Psoas muscle (tissue), 8 donors: ENCODE measurements around the gene IVL. TPM values are rescaled to one million over a fixed set of nuclear protein-coding genes. Genes with fewer than 3 reads are reported as not detected.

Experiments
- ATAC-seq, 4 donors: fragments of 200-7000 bp; cut with Tn5 transposase; one replicate each; pipeline ENCODE4 v1.9.1; 2020; ENCODE audit warnings: moderate library complexity in 3 of 4, mild to moderate bottlenecking in 2 of 4
- DNase-seq, 2 donors: peaks; one replicate each; pipeline ENCODE4 v3.0.0-alpha.2; 2020
- H3K27ac ChIP-seq: fragments of 200-600 bp; one replicate; pipeline ENCODE4 v1.8.0; 2022
- H3K27me3 ChIP-seq, 3 donors: fragments of 200-600 bp in 1 of 3; one replicate each; pipeline versions ENCODE4 v1.6.1 to v1.8.0; 2013 to 2022; ENCODE audit warnings: low read length in 2 of 3, mild to moderate bottlenecking in 2 of 3, moderate library complexity in 1 of 3; ENCODE audit not compliant: insufficient read depth in 3 of 3
- H3K36me3 ChIP-seq, 2 donors: fragments of 200-600 bp in 1 of 2; one replicate each; pipeline versions ENCODE4 v1.6.1 to v1.8.0; 2013 to 2022; ENCODE audit warnings: low read depth in 1 of 2, mild to moderate bottlenecking in 1 of 2, moderate library complexity in 1 of 2; ENCODE audit not compliant: insufficient read depth in 1 of 2
- H3K4me1 ChIP-seq: fragments of 200-600 bp; one replicate; pipeline ENCODE4 v1.8.0; 2022
- H3K4me3 ChIP-seq: fragments of 200-600 bp; one replicate; pipeline ENCODE4 v1.8.0; 2022; ENCODE audit warnings: mild to moderate bottlenecking
- H3K9me3 ChIP-seq: fragments of 200-600 bp; one replicate; pipeline ENCODE4 v1.8.0; 2022
- WGBS, 3 donors: extraction: QIAGEN DNeasy Blood & Tissue Kit; methylation state at CpG; one replicate each; pipeline versions ENCODE4 v1.1.6 to v1.1.7; 2013; 5-methylcytosine and 5-hydroxymethylcytosine counted together
- intact Hi-C, 2 donors: fragments of 100-400 bp; cut with DNase I; formaldehyde crosslinking; loops; one replicate each; pipeline versions ENCODE4 v1.11.0 to v1.14.2; 2022
- polyA plus RNA-seq, 3 donors: library from polyadenylated mRNA; stranded (reverse); fragments of 200-250 nt; gene quantifications; one replicate each; pipeline ENCODE4 v1.2.3, GENCODE V29; 2013
- total RNA-seq, 4 donors: library from RNA; stranded (reverse); fragmentation: NEBNext Ultra II Directional in 2 of 4; extraction: Animal tissue kit (Norgen Biotek cat#: 25700) in 2 of 4; gene quantifications; one replicate each; pipeline versions ENCODE4 v1.2.1 to v1.2.4, GENCODE V29; 2021 to 2023
- TF ChIP-seq, protein P1 (sequence below): fragments of 200-600 bp; IDR thresholded peaks from one replicate; pipeline ENCODE4 v1.8.0; 2022; ENCODE audit warnings: antibody characterized with exemption
- donor health status: healthy with polysubstance abuse.
- donor health status: DM: no; HTN: no; CAD: no; lungs with moderate emphysema.
- donor health status: Bipolar disorder and iron deficiency.
- donor health status: healthy.
- donor health status: DM: yes; HTN: yes; CAD: no.
- donor health status: DM: no; HTN: no; CAD: no.
- donor health status: DM: no; HTN: no; CAD: no.
- donor health status: DM: yes; HTN: yes; CAD: no.

The IVL gene
- total and polyA plus RNA-seq, 7 donors, result 0.04 TPM; not detected in 6

DNA sequence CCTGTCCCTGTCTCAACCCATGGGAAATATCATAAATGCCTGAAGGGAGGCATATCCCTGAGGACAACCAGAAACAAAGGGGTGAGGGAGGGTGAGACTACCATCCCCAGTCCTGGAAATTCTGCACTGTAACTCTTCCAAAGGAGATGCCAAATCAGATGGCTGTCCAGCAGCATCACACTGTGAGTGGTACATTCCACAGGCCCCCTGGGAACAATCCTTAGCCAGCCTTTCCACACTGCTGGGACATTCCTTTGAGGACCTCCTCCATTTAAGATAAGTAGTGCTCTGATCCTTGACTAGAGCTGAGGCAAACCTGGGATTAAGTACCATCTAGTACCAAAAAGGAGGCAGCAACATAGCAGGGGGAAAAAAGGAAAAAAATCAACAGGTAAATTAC lies 10.7 kb downstream of the IVL start:
- Histone ChIP-seq H3K4me1 (no peaks in the 10 kb centered on the region), H3K9me3 (no peaks in the 10 kb centered on the region), H3K27me3 (no peaks in the 10 kb centered on the region), H3K36me3 (no peaks in the 10 kb centered on the region), H3K27ac (no peak overlapping the region), H3K4me3 (no peak overlapping the region)
- ATAC-seq (no peak), DNase-seq (no peak)
- intact Hi-C loops, result no loop called here
- TF ChIP-seq, protein P1, sequence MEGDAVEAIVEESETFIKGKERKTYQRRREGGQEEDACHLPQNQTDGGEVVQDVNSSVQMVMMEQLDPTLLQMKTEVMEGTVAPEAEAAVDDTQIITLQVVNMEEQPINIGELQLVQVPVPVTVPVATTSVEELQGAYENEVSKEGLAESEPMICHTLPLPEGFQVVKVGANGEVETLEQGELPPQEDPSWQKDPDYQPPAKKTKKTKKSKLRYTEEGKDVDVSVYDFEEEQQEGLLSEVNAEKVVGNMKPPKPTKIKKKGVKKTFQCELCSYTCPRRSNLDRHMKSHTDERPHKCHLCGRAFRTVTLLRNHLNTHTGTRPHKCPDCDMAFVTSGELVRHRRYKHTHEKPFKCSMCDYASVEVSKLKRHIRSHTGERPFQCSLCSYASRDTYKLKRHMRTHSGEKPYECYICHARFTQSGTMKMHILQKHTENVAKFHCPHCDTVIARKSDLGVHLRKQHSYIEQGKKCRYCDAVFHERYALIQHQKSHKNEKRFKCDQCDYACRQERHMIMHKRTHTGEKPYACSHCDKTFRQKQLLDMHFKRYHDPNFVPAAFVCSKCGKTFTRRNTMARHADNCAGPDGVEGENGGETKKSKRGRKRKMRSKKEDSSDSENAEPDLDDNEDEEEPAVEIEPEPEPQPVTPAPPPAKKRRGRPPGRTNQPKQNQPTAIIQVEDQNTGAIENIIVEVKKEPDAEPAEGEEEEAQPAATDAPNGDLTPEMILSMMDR, result no peak

DNA sequence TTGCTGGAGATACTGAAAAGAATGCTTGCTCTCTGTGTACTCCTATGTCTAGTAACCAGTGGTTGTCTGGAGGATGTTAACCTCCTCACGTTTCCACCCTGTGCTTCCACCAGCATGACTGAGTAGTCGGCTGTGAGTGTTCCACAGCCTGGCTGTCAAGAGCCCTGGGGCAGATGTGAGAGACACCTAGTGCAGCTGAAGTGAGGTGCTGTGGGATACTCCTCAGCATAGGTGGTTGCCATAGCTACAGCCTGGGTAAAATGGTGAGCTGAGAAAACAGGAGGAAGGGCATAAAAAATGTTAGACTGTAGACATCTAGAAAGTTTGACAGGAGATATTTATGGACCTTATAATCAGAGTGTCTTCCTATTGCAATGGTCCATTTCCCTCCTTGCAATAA lies 15.8 kb downstream of the IVL start:
- Histone ChIP-seq H3K4me3 (no peak overlapping the region), H3K27ac (no peak overlapping the region), H3K36me3 (no peaks in the 10 kb centered on the region), H3K9me3 (no peaks in the 10 kb centered on the region), H3K4me1 (no peaks in the 10 kb centered on the region), H3K27me3 (no peaks in the 10 kb centered on the region)
- ATAC-seq (no peak), DNase-seq (no peak)
- TF ChIP-seq, protein P1, result no peak
- 32 to 47% (median 47%) methylated on average over 2 of the region's 2 CpGs for WGBS, 3 donors
- intact Hi-C loops, result no loop called here

DNA sequence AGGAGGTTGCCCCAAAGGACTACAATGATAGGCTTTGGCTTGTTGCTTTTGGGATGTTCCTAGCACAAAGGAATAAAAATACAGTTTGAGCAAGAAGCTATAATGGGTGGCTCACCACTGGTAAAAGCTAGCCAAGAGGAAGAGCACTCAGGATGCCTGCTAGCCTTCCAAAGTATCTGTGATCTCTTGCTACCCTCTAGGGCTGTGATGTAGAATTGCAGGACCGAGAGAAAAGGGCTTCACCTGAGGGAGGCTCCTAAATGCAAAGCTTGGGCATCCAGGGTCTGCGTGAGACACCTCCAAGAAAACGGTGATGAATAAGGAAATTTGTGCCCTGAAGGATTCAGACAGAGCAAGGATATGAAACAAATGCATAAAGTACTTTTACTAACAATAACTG lies 17.7 kb downstream of the IVL start:
- no peak overlapping the region for H3K4me3 ChIP-seq
- no peaks in the 10 kb centered on the region for H3K36me3 ChIP-seq
- no peaks in the 10 kb centered on the region for H3K9me3 ChIP-seq
- TF ChIP-seq, protein P1, result no peak
- no peaks in the 10 kb centered on the region for H3K4me1 ChIP-seq
- 62 to 65% (median 63%) methylated on average over 3 of the region's 3 CpGs for WGBS, 3 donors
- DNase-seq (no peak), ATAC-seq (no peak)
- no peak overlapping the region for H3K27ac ChIP-seq
- intact Hi-C loops, result no loop called here
- no peaks in the 10 kb centered on the region for H3K27me3 ChIP-seq

DNA sequence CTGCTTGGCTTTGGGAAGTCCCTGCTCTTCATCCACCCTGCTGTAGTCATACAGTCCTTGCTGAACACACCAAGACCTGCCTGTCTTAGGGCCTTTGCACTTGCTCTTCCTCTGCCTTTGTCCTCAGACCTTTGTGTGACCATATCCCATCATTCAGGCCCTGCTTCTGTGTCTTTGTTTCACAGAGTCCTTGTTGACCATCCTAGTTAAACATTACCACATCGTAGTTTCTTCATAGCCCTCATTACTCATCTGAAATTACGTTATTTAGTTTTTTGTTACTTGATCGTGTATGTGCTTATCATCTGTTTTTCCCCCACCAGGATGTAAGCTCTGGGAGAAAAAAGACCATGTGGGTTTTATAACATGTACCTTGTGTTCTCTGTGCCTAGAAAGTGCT lies 20.3 kb downstream of the IVL start:
- ATAC-seq (no peak), DNase-seq (no peak)
- WGBS, 3 donors, result 86 to 89% (median 87%) methylated on average over 3 of the region's 3 CpGs
- no peaks in the 10 kb centered on the region for H3K27me3 ChIP-seq
- H3K27ac ChIP-seq, result no peak overlapping the region
- no peaks in the 10 kb centered on the region for H3K9me3 ChIP-seq
- H3K36me3 ChIP-seq, result no peaks in the 10 kb centered on the region
- no peaks in the 10 kb centered on the region for H3K4me1 ChIP-seq
- intact Hi-C loops, result no loop called here
- H3K4me3 ChIP-seq, result no peak overlapping the region
- TF ChIP-seq, protein P1, result no peak

DNA sequence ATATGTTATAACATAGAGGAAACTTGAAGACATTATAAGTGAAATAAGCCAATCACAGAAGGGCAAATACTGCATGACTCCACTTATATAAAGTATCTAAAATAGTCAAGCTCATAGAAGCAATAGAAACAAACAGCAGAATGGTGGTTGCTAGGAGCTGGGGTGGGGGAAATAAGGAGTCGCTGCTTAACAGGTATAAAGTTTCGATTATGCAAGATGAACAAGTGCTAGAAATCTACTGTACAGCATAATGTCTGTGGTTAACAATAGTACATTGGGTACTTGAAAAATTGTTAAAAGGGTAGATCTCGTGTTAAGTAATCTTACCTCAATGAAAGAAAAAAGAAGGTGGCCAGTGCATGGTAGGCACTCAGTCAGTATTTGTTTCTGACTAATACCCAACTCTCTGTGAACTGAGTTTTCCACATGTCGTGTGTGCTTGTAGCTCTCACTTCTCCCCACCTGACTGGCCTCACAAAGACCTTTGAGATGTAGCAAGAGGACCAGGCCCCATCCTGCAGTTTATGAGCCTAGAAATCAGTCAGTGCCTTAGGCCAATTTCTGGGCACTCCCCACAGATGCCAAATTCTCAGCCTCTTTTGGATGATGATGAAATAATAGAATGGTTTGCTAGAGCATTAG lies 23.9 kb downstream of the IVL start:
- H3K27me3 ChIP-seq, result peaks cover 0 to 2% (median 0%) of the 10 kb centered on the region in 3 donors
- H3K36me3 ChIP-seq, result no peaks in the 10 kb centered on the region
- no peaks in the 10 kb centered on the region for H3K9me3 ChIP-seq
- TF ChIP-seq, protein P1, result no peak
- ATAC-seq (no peak), DNase-seq (no peak)
- no peak overlapping the region for H3K27ac ChIP-seq
- WGBS, 3 donors, result 60 to 65% (median 63%) methylated on average over 4 of the region's 4 CpGs
- no peak overlapping the region for H3K4me3 ChIP-seq
- intact Hi-C loops, result no loop called here
- H3K4me1 ChIP-seq, result no peaks in the 10 kb centered on the region
